ENCODE measurements around the gene LAMA2. TPM values are rescaled to one million over a fixed set of nuclear protein-coding genes. Genes with fewer than 3 reads are reported as not detected.

LAMA2 gene
- total RNA-seq, 1 donor from 2014 or later = 1.8 TPM

DNA sequence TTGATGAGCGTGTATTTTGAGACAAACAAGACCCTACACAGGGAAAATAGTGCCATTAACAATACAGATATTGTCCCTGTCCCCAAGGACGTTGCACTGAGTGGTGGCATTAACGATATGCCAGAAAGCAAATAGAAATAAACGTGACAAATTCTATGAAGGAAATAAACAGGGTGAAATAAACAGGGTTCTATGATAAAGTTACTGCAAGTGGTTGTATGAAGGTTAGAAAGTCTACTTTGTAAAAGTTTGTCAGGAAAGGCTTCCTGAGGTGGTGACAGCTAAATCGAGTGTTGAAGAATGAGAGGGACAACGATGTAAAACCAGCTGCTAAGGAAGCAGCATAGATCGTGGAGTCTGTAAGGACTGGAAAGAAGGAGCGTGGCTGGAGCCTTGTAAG lies 380.2 kb downstream of the LAMA2 start:
- no peak for DNase-seq (ENCODE audit: low read depth, low spot score)

- no peak for DNase-seq (ENCODE audit: low read depth, low spot score)
Measured at GRCh38 chr6:129264480-129265045, 381.6 kb downstream of the LAMA2 start.

DNA sequence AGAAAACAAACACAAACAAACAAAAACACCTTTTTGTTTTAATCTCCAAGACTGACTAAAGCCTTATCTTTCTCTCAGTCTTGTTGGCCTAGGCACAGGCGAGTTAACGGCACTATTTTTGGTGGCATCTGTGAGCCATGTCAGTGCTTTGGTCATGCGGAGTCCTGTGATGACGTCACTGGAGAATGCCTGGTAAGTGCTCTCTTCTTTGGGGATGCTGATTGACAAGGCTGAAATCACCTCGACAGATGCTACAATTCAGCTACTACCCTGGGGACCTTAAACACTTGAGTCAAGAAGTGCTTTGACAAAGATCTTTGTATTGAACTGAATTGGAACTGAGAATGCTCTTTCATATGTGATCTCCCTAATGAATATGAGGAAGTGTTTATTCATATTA lies 384.1 kb downstream of the LAMA2 start:
- DNase-seq (ENCODE audit: low read depth, low spot score) = no peak

- no peak for DNase-seq (ENCODE audit: low read depth, low spot score)
Measured at GRCh38 chr6:129269076-129269475, 386.1 kb downstream of the LAMA2 start.

- no peak for DNase-seq (ENCODE audit: low read depth, low spot score)
Measured at GRCh38 chr6:129269891-129270290, 387.0 kb downstream of the LAMA2 start.

GRCh38 chr6:129270450-129270849 lies 387.5 kb downstream of the LAMA2 start:
- no peak for DNase-seq (ENCODE audit: low read depth, low spot score)

GRCh38 chr6:129273161-129273560 lies 390.2 kb downstream of the LAMA2 start:
- DNase-seq (ENCODE audit: low read depth, low spot score) = no peak

- no peak for DNase-seq (ENCODE audit: low read depth, low spot score)
Measured at GRCh38 chr6:129276461-129276860, 393.5 kb downstream of the LAMA2 start.

DNA sequence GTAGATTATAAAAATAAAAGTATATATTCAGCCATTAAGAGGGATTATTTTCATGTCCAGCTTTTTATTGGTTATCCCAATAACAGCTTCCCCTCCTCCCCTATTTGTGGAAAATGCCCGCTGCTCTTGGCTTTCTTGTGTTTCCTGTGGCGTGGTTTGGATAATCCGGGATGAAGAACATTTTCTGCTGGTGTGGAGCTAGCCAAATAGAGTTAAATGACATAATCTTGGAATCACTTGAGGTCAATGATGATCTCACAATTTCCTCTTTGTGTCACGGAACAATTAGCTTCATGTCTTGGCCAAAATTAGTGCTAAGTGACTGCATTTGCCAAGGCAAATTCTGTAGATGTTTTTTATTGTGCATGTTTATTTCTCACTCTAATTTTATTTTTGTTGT lies 394.0 kb downstream of the LAMA2 start:
- no peak for DNase-seq (ENCODE audit: low read depth, low spot score)

GRCh38 chr6:129279343-129280292 lies 396.7 kb downstream of the LAMA2 start:
- no peak for DNase-seq (ENCODE audit: low read depth, low spot score)

DNA sequence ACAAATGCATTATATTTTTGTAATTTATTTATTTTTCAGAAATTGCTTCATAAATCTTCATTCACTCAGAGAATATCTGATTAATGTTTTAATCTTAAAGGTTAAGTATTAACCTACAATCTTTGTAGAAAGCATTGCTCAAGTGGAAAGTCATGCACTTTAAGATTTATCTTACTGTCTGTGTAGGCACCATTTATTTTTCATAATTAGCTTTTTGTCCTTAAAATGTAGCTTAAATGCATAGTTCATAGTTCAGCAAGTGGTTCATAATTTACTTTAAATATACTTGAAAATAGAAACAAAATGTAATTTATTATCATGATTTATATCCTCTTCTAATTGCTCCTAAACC lies 397.3 kb downstream of the LAMA2 start:
- no peak for DNase-seq (ENCODE audit: low read depth, low spot score)

DNA sequence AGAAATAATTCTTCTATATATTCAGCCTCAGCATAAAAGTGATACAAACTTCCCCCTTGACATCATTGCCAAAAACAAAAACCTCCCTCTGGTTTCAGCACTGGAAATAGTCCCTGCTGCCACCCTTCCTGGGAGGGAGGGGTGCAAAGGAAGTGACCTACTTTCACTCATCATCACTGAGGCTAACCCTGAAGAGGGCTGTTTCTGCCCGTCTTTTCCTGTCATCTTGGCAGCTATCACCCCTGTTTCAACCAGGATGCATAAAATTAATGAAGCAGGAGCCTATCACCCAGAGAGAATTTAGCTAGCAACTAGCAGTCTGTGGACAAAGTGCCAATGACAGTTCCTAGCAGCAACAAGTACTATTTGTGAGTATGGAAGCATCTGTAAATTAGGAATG lies 397.8 kb downstream of the LAMA2 start:
- no peak for DNase-seq (ENCODE audit: low read depth, low spot score)

- DNase-seq (ENCODE audit: low read depth, low spot score) = no peak
Measured at GRCh38 chr6:129281168-129281796, 398.3 kb downstream of the LAMA2 start.

DNA sequence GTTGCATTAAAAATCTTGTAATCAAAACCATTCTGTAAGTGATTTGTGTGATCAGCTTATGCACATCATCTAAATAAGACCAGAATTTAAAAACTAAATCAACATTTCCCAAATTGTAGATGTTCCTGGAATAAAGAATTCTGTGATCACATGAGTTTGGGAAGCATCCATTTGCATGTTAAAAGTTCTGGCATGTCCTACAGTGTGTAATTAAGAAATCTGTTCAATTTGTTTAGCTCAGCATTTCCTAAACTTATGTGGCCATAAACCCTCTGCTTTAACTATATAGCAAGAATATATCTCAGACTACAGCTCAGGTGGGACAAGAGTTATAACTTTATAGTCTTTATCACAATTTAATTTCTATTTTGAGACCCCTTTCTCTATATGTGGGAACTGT lies 399.1 kb downstream of the LAMA2 start:
- no peak for DNase-seq (ENCODE audit: low read depth, low spot score)

DNA sequence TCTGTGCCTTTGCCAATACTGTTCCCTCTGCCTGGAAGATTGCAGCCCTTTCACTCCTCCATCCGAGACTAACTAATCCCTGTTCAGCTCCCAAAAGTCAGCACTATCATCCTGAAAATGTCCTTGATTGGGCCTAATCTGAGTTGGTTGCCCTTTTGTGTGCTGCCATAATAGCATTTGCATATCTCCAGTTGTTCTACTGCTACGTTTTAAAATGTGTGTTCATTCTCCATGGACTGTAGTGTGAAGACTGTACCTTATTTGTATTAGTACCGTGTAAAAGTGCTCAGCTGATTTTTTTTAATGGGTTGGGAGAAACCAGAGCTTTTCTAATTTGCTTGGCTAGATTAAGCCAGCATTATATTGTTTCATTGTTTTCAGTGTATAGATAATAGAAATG lies 401.3 kb downstream of the LAMA2 start:
- DNase-seq (ENCODE audit: low read depth, low spot score) = no peak

GRCh38 chr6:129287231-129288177 lies 404.6 kb downstream of the LAMA2 start:
- no peak for DNase-seq (ENCODE audit: low read depth, low spot score)

GRCh38 chr6:129289442-129289841 lies 406.5 kb downstream of the LAMA2 start:
- DNase-seq (ENCODE audit: low read depth, low spot score) = no peak

DNA sequence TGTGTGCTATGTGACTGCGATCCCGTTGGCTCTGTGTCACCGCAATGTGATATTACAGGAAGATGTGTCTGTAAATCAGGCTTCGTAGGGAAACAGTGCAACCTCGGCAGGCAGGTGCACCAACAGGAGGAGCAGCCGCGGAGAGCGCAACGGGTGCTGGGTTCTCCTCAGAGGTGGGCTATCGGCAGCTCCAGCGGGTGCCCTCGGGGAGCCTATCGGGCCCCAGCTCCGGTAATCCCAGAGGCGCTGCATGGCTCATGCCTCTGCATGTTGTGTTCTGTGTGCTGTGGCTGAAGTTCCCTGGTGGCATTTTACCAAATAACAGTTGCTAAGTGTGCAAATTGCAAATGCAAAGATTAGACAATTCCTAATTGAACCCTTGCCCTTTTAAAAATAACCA lies 409.9 kb downstream of the LAMA2 start:
- no peak for DNase-seq (ENCODE audit: low read depth, low spot score)

DNA sequence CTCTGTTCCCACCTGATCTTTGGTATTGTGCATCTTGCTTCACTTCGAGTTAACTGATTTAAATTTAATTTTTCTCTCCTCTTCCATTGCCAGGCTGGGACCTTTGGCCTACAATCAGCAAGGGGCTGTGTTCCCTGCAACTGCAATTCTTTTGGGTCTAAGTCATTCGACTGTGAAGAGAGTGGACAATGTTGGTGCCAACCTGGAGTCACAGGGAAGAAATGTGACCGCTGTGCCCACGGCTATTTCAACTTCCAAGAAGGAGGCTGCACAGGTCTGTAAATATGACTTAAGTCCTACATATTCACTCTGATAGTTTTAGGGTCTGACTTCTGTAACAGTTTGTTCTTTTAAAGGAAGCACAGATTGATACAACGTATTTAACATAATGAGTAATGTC lies 414.7 kb downstream of the LAMA2 start:
- DNase-seq (ENCODE audit: low read depth, low spot score) = no peak

DNA sequence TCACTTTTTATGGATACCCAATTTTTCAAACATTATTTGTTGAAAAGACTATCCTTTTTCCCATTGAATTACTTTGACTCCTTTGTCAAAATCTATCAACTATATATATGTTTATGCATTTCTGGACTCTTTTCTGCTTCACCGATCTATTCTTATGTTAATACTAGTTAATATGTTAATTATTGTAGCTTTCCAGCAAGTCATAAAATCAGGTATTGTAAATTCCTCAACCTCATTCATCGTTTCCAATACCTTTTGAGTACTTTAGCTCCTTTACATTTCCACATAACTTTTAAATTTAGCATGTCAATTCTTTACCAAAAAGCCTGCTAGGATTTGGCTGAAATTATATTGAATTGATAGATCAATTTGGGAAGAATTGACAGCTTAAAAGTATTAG lies 419.7 kb downstream of the LAMA2 start:
- no peak for DNase-seq (ENCODE audit: low read depth, low spot score)

DNA sequence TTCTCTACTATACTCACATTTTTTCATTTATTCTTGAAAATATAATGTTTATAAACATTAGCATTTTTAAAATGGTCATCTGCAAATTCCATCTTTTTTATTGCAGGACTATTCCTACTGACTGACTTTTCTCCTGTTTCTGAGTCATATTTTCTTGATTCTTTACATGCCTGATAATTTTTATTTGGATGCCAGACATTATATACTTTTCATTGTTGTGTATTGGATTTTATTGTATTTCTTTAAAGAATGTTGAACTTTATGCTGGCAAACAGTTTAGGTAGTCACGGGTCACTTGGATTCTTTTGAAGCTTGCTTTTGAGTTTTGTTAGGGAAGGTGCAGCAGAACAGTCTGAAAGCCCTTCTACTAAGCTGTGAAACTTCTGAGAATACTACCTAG lies 423.9 kb downstream of the LAMA2 start:
- no peak for DNase-seq (ENCODE audit: low read depth, low spot score)

GRCh38 chr6:129307845-129308244 lies 424.9 kb downstream of the LAMA2 start:
- DNase-seq (ENCODE audit: low read depth, low spot score) = no peak
